HepG2 (cell line): ENCODE data around the gene FKBP5. TPM values are rescaled to one million over a fixed set of nuclear protein-coding genes. Genes with fewer than 3 reads are reported as not detected.

Experiments
- ATAC-seq: fragments of 200-7000 bp; cut with Tn5 transposase; 3 replicates; pipeline ENCODE4 v1.9.1; 2020; ENCODE audit warnings: mild to moderate bottlenecking, moderate library complexity
- BruUV-seq: library from RNA; stranded (reverse); fragments of 400-500 nt; replicated peaks from 2 replicates; lab custom pipeline; 2021; lab: Mats Ljungman, UMichigan
- CTCF ChIA-PET: fragments of 300-600 bp; formaldehyde crosslinking; extraction: SDS; loops from one replicate; lab custom pipeline; 2021; ENCODE audit warnings: low total read pairs, inconsistent platforms, low intra/inter-chr PET ratio; lab: Yijun Ruan, JAX
- POLR2A ChIA-PET: fragments of 350-600 bp; sonication (Branson Sonifier 250); formaldehyde crosslinking; loops from one replicate; lab custom pipeline; 2020; ENCODE audit warnings: antibody characterized with exemption, inconsistent platforms; lab: Yijun Ruan, JAX
- DNase-seq: peaks from one replicate; pipeline ENCODE4 v3.0.0-alpha.2; 2015; ENCODE audit warnings: low spot score
- FAIRE-seq: peaks from 3 replicates; lab custom pipeline; 2011; peaks lifted over from hg19 to GRCh38; lab: Jason Lieb, UNC
- H2AFZ ChIP-seq: one replicate; pipeline ENCODE4 v1.6.1; 2011; ENCODE audit warnings: low read length, inconsistent platforms
- H3K27ac ChIP-seq: fragments of 300-600 bp; 3 replicates; pipeline ENCODE4 v1.8.0; 2011; ENCODE audit warnings: mixed run types, mild to moderate bottlenecking, mixed read lengths, low read length, inconsistent platforms; ENCODE audit not compliant: insufficient read depth; ENCODE audit errors: extremely low read length
- H3K27me3 ChIP-seq, 2 experiments: fragments of 200-600 bp in 1 of 2; 2 replicates in 1 of 2; 3 replicates in 1 of 2; pipeline versions ENCODE4 v1.6.0 to v1.8.0; 2011; ENCODE audit warnings: low read length in 2 of 2, mild to moderate bottlenecking in 2 of 2, moderate library complexity in 2 of 2, inconsistent platforms in 1 of 2; ENCODE audit not compliant: insufficient read depth in 2 of 2, control insufficient read depth in 1 of 2
- H3K36me3 ChIP-seq, 2 experiments: fragments of 200-600 bp in 1 of 2; replicated peaks in 1 of 2; 2 replicates in 1 of 2; 3 replicates in 1 of 2; pipeline versions ENCODE4 v1.5.1 to v1.8.0; 2011; ENCODE audit warnings: low read length in 2 of 2, inconsistent platforms in 1 of 2; ENCODE audit not compliant: insufficient read depth in 2 of 2, control insufficient read depth in 1 of 2
- H3K4me1 ChIP-seq: 2 replicates; pipeline ENCODE4 v1.5.1; 2012; ENCODE audit warnings: low read length, inconsistent platforms; ENCODE audit not compliant: insufficient read depth
- H3K4me2 ChIP-seq: 2 replicates; pipeline ENCODE4 v1.6.0; 2011; ENCODE audit warnings: low read depth, low read length, inconsistent platforms
- H3K4me3 ChIP-seq, 3 experiments: fragments of 200-600 bp in 1 of 3; sonication (generic), shearing (Covaris generic) in 1 of 3; replicated peaks in 1 of 3; 2 replicates each; pipeline ENCODE4 v1.5.1; 2011 to 2016; ENCODE audit warnings: low read length in 3 of 3, inconsistent platforms in 2 of 3, low read depth in 2 of 3, mild to moderate bottlenecking in 2 of 3, control low read depth in 1 of 3, mixed read lengths in 1 of 3; ENCODE audit not compliant: insufficient read depth in 1 of 3
- H3K79me2 ChIP-seq: one replicate; pipeline ENCODE4 v1.6.1; 2011; ENCODE audit warnings: low read length, inconsistent platforms; ENCODE audit not compliant: insufficient read depth
- H3K9ac ChIP-seq: 2 replicates; pipeline ENCODE4 v1.6.0; 2011; ENCODE audit warnings: mild to moderate bottlenecking, low read depth, low read length, inconsistent platforms; ENCODE audit not compliant: insufficient read depth
- H3K9me3 ChIP-seq: 2 replicates; pipeline ENCODE4 v1.5.1; 2012; ENCODE audit warnings: mild to moderate bottlenecking, low read length
- H4K20me1 ChIP-seq: 2 replicates; pipeline ENCODE4 v1.6.0; 2011; ENCODE audit warnings: inconsistent platforms, mild to moderate bottlenecking, low read length, moderate library complexity; ENCODE audit not compliant: insufficient read depth
- HHEX ChIP-seq: IDR thresholded peaks from 2 replicates; pipeline ENCODE4 v1.6.1; 2016; ENCODE audit warnings: control low read depth
- KAT2B ChIP-seq: fragments of 150-350 bp; IDR thresholded peaks from 2 replicates; pipeline ENCODE4 v1.6.1; 2014; ENCODE audit warnings: low read depth, low read length, borderline replicate concordance
- PHF5A ChIP-seq: IDR thresholded peaks from one replicate; pipeline ENCODE4 v1.6.1; 2018; ENCODE audit warnings: low read depth, missing genetic modification reagents; ENCODE audit not compliant: unreplicated experiment
- PHF8 ChIP-seq: sonication (generic); formaldehyde crosslinking; IDR thresholded peaks from 2 replicates; pipeline ENCODE4 v1.5.0; 2020; ENCODE audit warnings: missing genetic modification reagents
- SUZ12 ChIP-seq: fragments of 150-350 bp; IDR thresholded peaks from 2 replicates; pipeline ENCODE4 v1.6.1; 2014; ENCODE audit warnings: low read depth, low read length
- TAF1 ChIP-seq: sonication (generic); formaldehyde crosslinking; IDR thresholded peaks from 2 replicates; pipeline ENCODE4 v1.4.0; 2020; ENCODE audit warnings: missing genetic modification reagents
- ZNF17 ChIP-seq: sonication (generic); formaldehyde crosslinking; IDR thresholded peaks from 2 replicates; pipeline ENCODE4 v1.5.0; 2020; ENCODE audit warnings: mild to moderate bottlenecking, missing genetic modification reagents
- ZNF253 ChIP-seq: sonication (generic); formaldehyde crosslinking; IDR thresholded peaks from 2 replicates; pipeline ENCODE4 v1.8.0; 2022; ENCODE audit warnings: mild to moderate bottlenecking, missing genetic modification reagents, borderline replicate concordance
- ZNF33B ChIP-seq: sonication (generic); formaldehyde crosslinking; IDR thresholded peaks from 2 replicates; pipeline ENCODE4 v1.5.1; 2020; ENCODE audit warnings: mild to moderate bottlenecking, missing genetic modification reagents
- WGBS: methylation state at CpG from one replicate; pipeline ENCODE4 v1.1.6; 2017; ENCODE audit warnings: low lambda C conversion rate; 5-methylcytosine and 5-hydroxymethylcytosine counted together
- in situ Hi-C: cut with HindIII; loops from 2 replicates; pipeline ENCODE4 v1.10.0; 2017; ENCODE audit warnings: low pct_unique_long_range_greater_than_20kb; ENCODE audit not compliant: extremely low pct_ligation_motif_present
- intact Hi-C: fragments of 100-400 bp; cut with micrococcal nuclease; formaldehyde crosslinking; loops from one replicate; pipeline ENCODE4 v1.10.0; 2022; ENCODE audit not compliant: unreplicated experiment
- polyA plus RNA-seq, 8 experiments: library from polyadenylated mRNA; depleted of rRNA in 3 of 8; stranded (reverse) in 7 of 8; unstranded in 1 of 8; fragments of >200 nt; fragmentation: Illumina TruSeq in 4 of 8; extraction: Trizol in 4 of 8; gene quantifications; 2 replicates each; pipeline versions ENCODE4 v1.2.1 to v1.2.3, GENCODE V29; 2011 to 2016; ENCODE audit warnings: low read depth in 4 of 8, missing spikeins in 1 of 8, mixed read lengths in 1 of 8; ENCODE audit not compliant: insufficient read depth in 1 of 8
- total RNA-seq, 5 experiments: library from RNA; depleted of rRNA; stranded (reverse); fragments of >200 nt; fragmentation: Illumina TruSeq; extraction: Trizol; gene quantifications; 2 replicates each; pipeline ENCODE4 v1.2.3, GENCODE V29; 2016; ENCODE audit warnings: low read depth in 1 of 5

FKBP5 gene
- total and polyA plus RNA-seq, 2 of the 13 experiments (the other 11 are each of a cell fraction or from before 2014, with no cell fraction given), result 8.0 to 17.4 TPM

DNA sequence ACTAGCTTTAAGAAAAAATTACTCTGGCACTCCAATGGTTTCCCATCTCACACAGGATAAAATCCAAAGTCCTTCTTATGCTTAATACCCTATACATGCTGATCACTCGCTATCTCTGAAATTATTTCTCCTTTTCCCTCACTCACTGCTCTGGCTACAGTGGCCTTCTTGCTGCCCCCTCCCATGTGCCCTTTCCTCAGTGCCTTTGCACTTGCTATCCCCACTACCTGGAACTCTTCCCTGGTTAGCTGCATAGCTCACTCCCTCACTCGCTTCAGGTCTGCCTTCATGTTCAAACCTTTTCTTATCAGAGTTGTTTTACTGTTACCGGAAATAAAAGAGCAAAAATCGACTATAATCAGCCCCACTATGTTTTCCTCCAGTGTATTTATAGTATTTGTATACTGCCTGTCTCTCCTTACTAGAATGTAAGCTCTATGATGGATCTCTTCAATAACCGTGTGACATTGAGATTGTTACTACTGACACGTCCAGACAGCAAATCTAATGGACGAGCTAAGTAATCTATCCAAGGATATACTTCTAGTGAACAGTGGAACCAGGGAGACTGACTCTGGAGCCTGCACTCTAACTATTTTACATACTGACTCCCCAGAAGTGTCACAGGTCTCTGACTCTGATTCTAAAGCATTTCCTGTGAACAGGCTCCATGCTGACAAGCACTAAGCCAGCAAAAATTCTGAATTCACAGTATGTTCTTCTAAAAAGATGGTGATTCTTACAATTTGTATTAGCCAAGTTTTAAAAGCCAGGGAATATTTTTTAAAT lies 25.1 kb downstream of the FKBP5 start (continued):
- TF ChIP-seq TAF1 (CRISPR knock-in tag) (no peak), KAT2B (no peak)

DNA sequence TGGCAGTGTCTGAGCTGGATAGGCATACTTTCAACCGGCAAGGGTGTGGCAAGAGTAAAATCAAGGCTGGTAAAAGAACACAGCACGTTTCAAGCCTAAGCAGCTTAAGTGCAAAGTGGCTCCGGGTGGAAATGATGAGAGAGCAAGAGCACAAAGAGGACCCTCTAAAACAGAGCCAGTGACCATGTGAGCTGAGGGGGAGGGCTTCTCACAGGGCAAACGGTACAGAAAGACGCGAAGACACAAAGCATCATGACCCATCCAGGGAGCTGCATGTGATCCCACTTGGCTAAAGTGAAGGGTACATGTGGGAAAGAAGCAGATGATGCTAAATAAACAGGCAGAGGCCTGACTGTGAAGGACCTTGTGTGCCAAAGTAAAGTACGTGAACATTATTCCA lies 25.7 kb downstream of the FKBP5 start:
- peaks cover 7% of the 10 kb centered on the region; the same call in 1 of the 2 replicates for H3K4me1 ChIP-seq
- ATAC-seq (no peak), FAIRE-seq (no peak), DNase-seq (no peak)
- no peaks in the 10 kb centered on the region for H3K27me3 ChIP-seq
- ChIA-PET POLR2A (interaction anchor here (0.9 kb wide), 1 partner anchor 26 kb away, joined by 3 read pairs; no protein-coding TSS in a partner anchor), CTCF (no interaction called here)
- TF ChIP-seq SUZ12, result no peak
- TF ChIP-seq PHF8 (CRISPR knock-in tag), result no peak
- TF ChIP-seq ZNF253 (CRISPR knock-in tag), result no peak
- no peak for TF ChIP-seq HHEX (CRISPR knock-in tag)
- no peak for TF ChIP-seq ZNF17 (CRISPR knock-in tag)
- TF ChIP-seq PHF5A, result no peak
- TF ChIP-seq ZNF33B (CRISPR knock-in tag), result no peak
- in situ Hi-C loops (no loop called here), intact Hi-C loops (no loop called here)
- no TSS peak for BruUV-seq
- H3K36me3 ChIP-seq, result no peaks in the 10 kb centered on the region
- 92% methylated on average over 7 of the region's 7 CpGs for WGBS
- H3K79me2 ChIP-seq, result peaks cover 23% of the 10 kb centered on the region
- no peaks in the 10 kb centered on the region for H4K20me1 ChIP-seq
- no peak overlapping the region for H3K4me3 ChIP-seq
- no peak overlapping the region for H3K27ac ChIP-seq
- no peak overlapping the region for H3K4me2 ChIP-seq
- H3K9ac ChIP-seq, result no peak overlapping the region
- no peak overlapping the region for H2AFZ ChIP-seq
- no peaks in the 10 kb centered on the region for H3K9me3 ChIP-seq
